ENCODE data around the gene DLX5. TPM values are rescaled to one million over a fixed set of nuclear protein-coding genes. Genes with fewer than 3 reads are reported as not detected.

DLX5 gene
- total and polyA plus RNA-seq, 9 of the 15 experiments (the other 6 are each of a cell fraction or from before 2014, with no cell fraction given), result not detected

- H3K4me2 ChIP-seq (ENCODE audit: insufficient read depth, low read length), result no peak overlapping the region
- DNase-seq (ENCODE audit: extremely low read depth in 1 of 4, low spot score in 3 of 4), result no peak
- ATAC-seq, result no peak
- no peak overlapping the region for H3K9ac ChIP-seq (ENCODE audit: insufficient read depth in 1 of 2, low read depth in 2 of 2, low read length in 2 of 2)
- H3K4me3 ChIP-seq, result no peak overlapping the region
- no peaks in the 10 kb centered on the region for H4K20me1 ChIP-seq (replicated peaks; ENCODE audit: control insufficient read depth, insufficient read depth, low read length)
- no peak overlapping the region for H2AFZ ChIP-seq (ENCODE audit: low read depth, low read length)
- 28% methylated on average over 44 of the region's 67 CpGs for WGBS (ENCODE audit: insufficient coverage, low coverage, missing lambda C conversion rate)
- H3K36me3 ChIP-seq (ENCODE audit: control insufficient read depth, insufficient read depth, low read length), result no peaks in the 10 kb centered on the region
- in situ Hi-C loops (cut with MboI) (loop anchor here (10.0 kb wide), 1 partner anchor 1106 kb away; no protein-coding TSS in a partner anchor), intact Hi-C loops (cut with micrococcal nuclease) (no loop called here)
- FAIRE-seq, result no peak
- no TSS peak for BruUV-seq (replicated peaks)
- H3K9me3 ChIP-seq (replicated peaks; ENCODE audit: control insufficient read depth, insufficient read depth, low read depth, low read length), result no peaks in the 10 kb centered on the region
- CTCF ChIA-PET (ENCODE audit: low intra/inter-chr PET ratio), result no interaction called here
- TF ChIP-seq PBX2 (CRISPR knock-in tag; IDR thresholded peaks at IDR 0.05; ENCODE audit: low read depth), result no peak
- no peak for TF ChIP-seq PBX2 (tag; conservative IDR thresholded peaks at IDR 0.05; ENCODE audit: low read depth)
- TF ChIP-seq MIER1 (IDR thresholded peaks at IDR 0.05; ENCODE audit: low read depth), result no peak
- TF ChIP-seq PRPF4 (IDR thresholded peaks at IDR 0.05; ENCODE audit: insufficient read depth, low read depth, low read length, poor library complexity, severe bottlenecking), result no peak
- no peak for TF ChIP-seq STAT5A (IDR thresholded peaks at IDR 0.05; ENCODE audit: borderline replicate concordance, low read length)
- TF ChIP-seq RAD51 (IDR thresholded peaks at IDR 0.05; ENCODE audit: borderline replicate concordance, low read depth), result no peak
- TF ChIP-seq POLR3G (IDR thresholded peaks at IDR 0.05; ENCODE audit: extremely low read depth, insufficient read length, insufficient replicate concordance), result no peak
- no peak for TF ChIP-seq ZNF609 (CRISPR knock-in tag; IDR thresholded peaks at IDR 0.05; ENCODE audit: borderline replicate concordance)
- TF ChIP-seq SOX6 (IDR thresholded peaks at IDR 0.05), result no peak
- H3K27ac ChIP-seq (ENCODE audit: extremely low read depth, low read depth, low read length), result no peak overlapping the region
- H3K79me2 ChIP-seq (ENCODE audit: control insufficient read depth, insufficient read depth, low read length), result no peaks in the 10 kb centered on the region
- H3K4me1 ChIP-seq (replicated peaks in 1 of 2; ENCODE audit: control insufficient read depth in 2 of 2, insufficient read depth in 2 of 2, low read length in 2 of 2), result peaks cover 0 to 26% of the 10 kb centered on the region in 2 experiments; a peak in 1 of 5 replicates
- no peaks in the 10 kb centered on the region for H3K9me1 ChIP-seq (ENCODE audit: control insufficient read depth, insufficient read depth, low read length)
- POLR2A ChIA-PET, result no interaction called here
- H3K27me3 ChIP-seq (ENCODE audit: control insufficient read depth in 2 of 2, insufficient read depth in 2 of 2, low read length in 2 of 2), result peaks cover 83 to 92% of the 10 kb centered on the region in 2 experiments
Measured at GRCh38 chr7:97020996-97021746, 3.5 kb downstream of the DLX5 start.

Data from K562 (cell line).